ENCODE results near the gene C1orf198. TPM values are rescaled to one million over a fixed set of nuclear protein-coding genes. Genes with fewer than 3 reads are reported as not detected.

Gene C1orf198
- total RNA-seq, 1 experiment from 2014 or later = 20.5 TPM

- H4K20me1 ChIP-seq (ENCODE audit: insufficient read depth) = no peaks in the 10 kb centered on the region
- no peak for DNase-seq
- POLR2A ChIA-PET (ENCODE audit: unreplicated experiment) = no interaction called here
- H3K4me1 ChIP-seq (replicated peaks; ENCODE audit: insufficient read depth) = no peaks in the 10 kb centered on the region
- H3K9me2 ChIP-seq (ENCODE audit: insufficient read depth) = no peaks in the 10 kb centered on the region
- CTCF ChIA-PET = no interaction called here
- no peak overlapping the region for H3K27ac ChIP-seq
- BruUV-seq (replicated peaks) = no TSS peak
- no peaks in the 10 kb centered on the region for H3K79me2 ChIP-seq (ENCODE audit: low read depth)
- intact Hi-C loops (cut with micrococcal nuclease; ENCODE audit: unreplicated experiment) = loop anchor here (5.0 kb wide), 1 partner anchor 302 kb away; no protein-coding TSS in a partner anchor
- TF ChIP-seq EZH2 (IDR thresholded peaks at IDR 0.05; ENCODE audit: low read depth) = no peak
- TF ChIP-seq, protein P1, sequence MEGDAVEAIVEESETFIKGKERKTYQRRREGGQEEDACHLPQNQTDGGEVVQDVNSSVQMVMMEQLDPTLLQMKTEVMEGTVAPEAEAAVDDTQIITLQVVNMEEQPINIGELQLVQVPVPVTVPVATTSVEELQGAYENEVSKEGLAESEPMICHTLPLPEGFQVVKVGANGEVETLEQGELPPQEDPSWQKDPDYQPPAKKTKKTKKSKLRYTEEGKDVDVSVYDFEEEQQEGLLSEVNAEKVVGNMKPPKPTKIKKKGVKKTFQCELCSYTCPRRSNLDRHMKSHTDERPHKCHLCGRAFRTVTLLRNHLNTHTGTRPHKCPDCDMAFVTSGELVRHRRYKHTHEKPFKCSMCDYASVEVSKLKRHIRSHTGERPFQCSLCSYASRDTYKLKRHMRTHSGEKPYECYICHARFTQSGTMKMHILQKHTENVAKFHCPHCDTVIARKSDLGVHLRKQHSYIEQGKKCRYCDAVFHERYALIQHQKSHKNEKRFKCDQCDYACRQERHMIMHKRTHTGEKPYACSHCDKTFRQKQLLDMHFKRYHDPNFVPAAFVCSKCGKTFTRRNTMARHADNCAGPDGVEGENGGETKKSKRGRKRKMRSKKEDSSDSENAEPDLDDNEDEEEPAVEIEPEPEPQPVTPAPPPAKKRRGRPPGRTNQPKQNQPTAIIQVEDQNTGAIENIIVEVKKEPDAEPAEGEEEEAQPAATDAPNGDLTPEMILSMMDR (conservative IDR thresholded peaks at IDR 0.05) = no peak
- H3K36me3 ChIP-seq (ENCODE audit: low read depth) = peaks cover 2% of the 10 kb centered on the region; the same call in 1 of the 2 replicates
- no peak overlapping the region for H2AFZ ChIP-seq
- H3F3A ChIP-seq (ENCODE audit: insufficient read depth, low read depth) = no peaks in the 10 kb centered on the region
- H3K4me3 ChIP-seq = no peak overlapping the region
- H3K27me3 ChIP-seq (ENCODE audit: insufficient read depth, low read depth) = no peaks in the 10 kb centered on the region
- H3K9me3 ChIP-seq (ENCODE audit: insufficient read depth, low read depth) = no peaks in the 10 kb centered on the region
- no peak overlapping the region for H3K4me2 ChIP-seq
Observed at GRCh38 chr1:230910755-230911117, 42.4 kb upstream of the C1orf198 start.

DNA sequence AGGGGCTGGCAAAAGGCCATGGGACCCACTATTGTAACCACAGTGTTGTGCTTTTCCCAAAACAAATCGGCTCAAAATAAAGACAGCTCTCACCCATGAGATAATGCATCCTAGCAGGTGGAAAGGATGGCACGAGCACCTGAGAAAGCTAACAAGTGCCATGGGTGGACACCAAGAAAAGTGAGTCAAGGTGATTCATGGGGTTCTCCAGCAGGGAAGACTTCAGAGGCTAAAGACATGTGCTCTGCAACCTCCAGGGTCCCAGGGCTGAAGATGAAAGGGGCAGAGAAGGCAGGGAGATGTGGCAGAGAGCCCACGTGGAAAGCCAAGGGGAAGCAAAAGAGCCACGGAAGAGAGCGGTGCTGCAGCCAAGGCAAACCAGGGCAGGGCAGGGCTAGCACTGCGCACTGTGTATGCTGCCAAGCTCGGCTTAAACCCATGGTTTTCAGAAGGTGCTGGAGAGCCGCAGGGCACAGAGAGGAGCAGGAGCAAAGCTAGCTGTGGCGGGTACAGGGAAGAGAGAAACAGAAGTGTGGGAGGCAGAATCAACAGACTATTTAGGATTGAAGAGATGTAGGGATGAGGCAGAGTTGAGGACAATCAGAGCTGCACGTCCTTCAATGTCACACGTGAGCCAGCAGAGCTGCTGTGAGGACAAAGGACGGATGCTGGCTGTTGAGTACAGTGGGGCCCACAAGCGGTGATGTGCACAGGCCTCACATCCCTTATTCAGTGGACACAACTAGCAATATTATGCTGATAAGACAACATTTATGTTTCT is 41.8 kb upstream of the C1orf198 start:
- intact Hi-C loops (cut with micrococcal nuclease; ENCODE audit: unreplicated experiment) = loop anchor here (5.0 kb wide), 1 partner anchor 302 kb away; no protein-coding TSS in a partner anchor
- no peak for DNase-seq
- H3K4me1 ChIP-seq (replicated peaks; ENCODE audit: insufficient read depth) = no peaks in the 10 kb centered on the region
- H3K79me2 ChIP-seq (ENCODE audit: low read depth) = no peaks in the 10 kb centered on the region
- no peak overlapping the region for H2AFZ ChIP-seq
- no peak overlapping the region for H3K4me3 ChIP-seq
- ChIA-PET CTCF (no interaction called here), POLR2A (ENCODE audit: unreplicated experiment) (no interaction called here)
- no peaks in the 10 kb centered on the region for H3K9me2 ChIP-seq (ENCODE audit: insufficient read depth)
- no peaks in the 10 kb centered on the region for H3F3A ChIP-seq (ENCODE audit: insufficient read depth, low read depth)
- H3K4me2 ChIP-seq = no peak overlapping the region
- H3K27me3 ChIP-seq (ENCODE audit: insufficient read depth, low read depth) = no peaks in the 10 kb centered on the region
- H3K27ac ChIP-seq = no peak overlapping the region
- no TSS peak for BruUV-seq (replicated peaks)
- no peaks in the 10 kb centered on the region for H4K20me1 ChIP-seq (ENCODE audit: insufficient read depth)
- no peaks in the 10 kb centered on the region for H3K9me3 ChIP-seq (ENCODE audit: insufficient read depth, low read depth)
- TF ChIP-seq, protein P1 (conservative IDR thresholded peaks at IDR 0.05) = no peak
- no peak for TF ChIP-seq EZH2 (IDR thresholded peaks at IDR 0.05; ENCODE audit: low read depth)
- H3K36me3 ChIP-seq (ENCODE audit: low read depth) = peaks cover 2% of the 10 kb centered on the region; the same call in 1 of the 2 replicates

DNA sequence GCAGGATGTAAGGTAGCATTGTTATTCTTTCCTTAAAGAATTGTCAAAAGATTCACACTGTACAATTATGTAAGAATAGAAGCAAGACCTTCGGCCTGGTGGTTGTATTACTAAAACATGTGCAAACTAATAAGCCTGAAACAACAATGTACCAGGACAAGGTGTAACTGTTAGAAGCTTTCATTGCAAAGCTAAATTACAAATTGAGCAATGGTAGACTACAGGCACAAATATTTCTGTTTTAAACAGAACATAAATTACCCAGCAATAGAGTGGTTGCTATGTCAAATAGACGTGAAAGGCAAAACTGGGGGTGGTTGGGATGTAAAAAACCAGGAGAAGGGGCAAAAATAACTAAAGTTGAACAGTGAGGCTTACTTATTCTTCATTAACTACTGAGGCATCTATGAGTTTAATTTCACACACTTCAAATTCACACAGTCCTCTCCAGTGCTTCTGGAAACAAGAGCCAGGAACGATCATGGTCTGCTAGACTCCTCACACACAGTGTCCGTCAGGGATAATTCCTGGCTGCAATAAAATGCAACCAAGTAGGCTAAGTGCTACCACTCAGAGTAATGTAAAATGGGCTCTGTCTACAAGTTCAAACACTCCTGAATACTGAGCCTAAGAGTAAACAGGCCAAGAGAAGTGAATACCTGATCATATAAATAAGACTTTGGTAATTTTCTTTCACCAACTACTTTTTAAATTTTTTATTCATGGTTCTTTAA is 39.3 kb upstream of the C1orf198 start:
- DNase-seq = no peak
- no peak for TF ChIP-seq EZH2 (IDR thresholded peaks at IDR 0.05; ENCODE audit: low read depth)
- TF ChIP-seq, protein P1 (conservative IDR thresholded peaks at IDR 0.05) = no peak
- intact Hi-C loops (cut with micrococcal nuclease; ENCODE audit: unreplicated experiment) = no loop called here
- Histone ChIP-seq H3K9me3 (ENCODE audit: insufficient read depth, low read depth) (no peaks in the 10 kb centered on the region), H3K9me2 (ENCODE audit: insufficient read depth) (no peaks in the 10 kb centered on the region), H3K79me2 (ENCODE audit: low read depth) (no peaks in the 10 kb centered on the region), H4K20me1 (ENCODE audit: insufficient read depth) (no peaks in the 10 kb centered on the region), H3K27me3 (ENCODE audit: insufficient read depth, low read depth) (no peaks in the 10 kb centered on the region), H2AFZ (no peak overlapping the region), H3F3A (ENCODE audit: insufficient read depth, low read depth) (no peaks in the 10 kb centered on the region), H3K4me2 (no peak overlapping the region), H3K36me3 (ENCODE audit: low read depth) (peaks cover 2% of the 10 kb centered on the region; the same call in 1 of the 2 replicates), H3K4me3 (no peak overlapping the region), H3K27ac (no peak overlapping the region), H3K4me1 (replicated peaks; ENCODE audit: insufficient read depth) (no peaks in the 10 kb centered on the region)
- ChIA-PET POLR2A (ENCODE audit: unreplicated experiment) (no interaction called here), CTCF (no interaction called here)
- BruUV-seq (replicated peaks) = no TSS peak
